Activated CD4-positive, alpha-beta memory T cell treated with anti-CD3 and anti-CD28 coated beads, Interleukin-2, amount 10 ng/mL, durations not matched to agents 7 days and 5 days (primary cell): Measurements from ENCODE around the gene GGACT. TPM values are rescaled to one million over a fixed set of nuclear protein-coding genes. Genes with fewer than 3 reads are reported as not detected.
"Not testable (repeated sequence)": the region's sequence is repeated elsewhere in the genome, so short reads cannot be mapped to it uniquely, and the experiment has no call there.

Source experiments
- CTCF ChIA-PET: fragments of 350-600 bp; sonication (Branson Sonifier 250); formaldehyde crosslinking; loops from one replicate; lab custom pipeline; 2021; ENCODE audit warnings: antibody characterized with exemption, inconsistent platforms; lab: Charles Lee
- POLR2A ChIA-PET: fragments of 350-600 bp; sonication (Branson Sonifier 250); formaldehyde crosslinking; loops from one replicate; lab custom pipeline; 2021; ENCODE audit warnings: antibody characterized with exemption; lab: Charles Lee
- DNase-seq: peaks from one replicate; pipeline ENCODE4 v3.0.0-alpha.2; 2020
- H3K27ac Mint-ChIP-seq: one replicate; pipeline ENCODE4 v1.8.0; 2021; ENCODE audit warnings: mild to moderate bottlenecking, mixed read lengths
- H3K27me3 Mint-ChIP-seq: one replicate; pipeline ENCODE4 v1.8.0; 2021; ENCODE audit warnings: mixed read lengths
- H3K36me3 Mint-ChIP-seq: one replicate; pipeline ENCODE4 v1.8.0; 2021; ENCODE audit warnings: low read depth, mixed read lengths
- H3K4me1 Mint-ChIP-seq: one replicate; pipeline ENCODE4 v1.8.0; 2021; ENCODE audit warnings: mixed read lengths
- H3K4me3 Mint-ChIP-seq: one replicate; pipeline ENCODE4 v1.8.0; 2021; ENCODE audit warnings: mild to moderate bottlenecking, mixed read lengths
- H3K9me3 Mint-ChIP-seq: one replicate; pipeline ENCODE4 v1.8.0; 2021; ENCODE audit warnings: mixed read lengths
- total RNA-seq, 2 experiments: library from RNA; stranded (reverse); gene quantifications; one replicate each; pipeline ENCODE4 v1.2.3, GENCODE V29; 2021

Gene GGACT
- 10 to 100 TPM in 1 of 2 experiments, 1 to 10 TPM in 1; 9.5 to 11.4 TPM for total RNA-seq

DNA sequence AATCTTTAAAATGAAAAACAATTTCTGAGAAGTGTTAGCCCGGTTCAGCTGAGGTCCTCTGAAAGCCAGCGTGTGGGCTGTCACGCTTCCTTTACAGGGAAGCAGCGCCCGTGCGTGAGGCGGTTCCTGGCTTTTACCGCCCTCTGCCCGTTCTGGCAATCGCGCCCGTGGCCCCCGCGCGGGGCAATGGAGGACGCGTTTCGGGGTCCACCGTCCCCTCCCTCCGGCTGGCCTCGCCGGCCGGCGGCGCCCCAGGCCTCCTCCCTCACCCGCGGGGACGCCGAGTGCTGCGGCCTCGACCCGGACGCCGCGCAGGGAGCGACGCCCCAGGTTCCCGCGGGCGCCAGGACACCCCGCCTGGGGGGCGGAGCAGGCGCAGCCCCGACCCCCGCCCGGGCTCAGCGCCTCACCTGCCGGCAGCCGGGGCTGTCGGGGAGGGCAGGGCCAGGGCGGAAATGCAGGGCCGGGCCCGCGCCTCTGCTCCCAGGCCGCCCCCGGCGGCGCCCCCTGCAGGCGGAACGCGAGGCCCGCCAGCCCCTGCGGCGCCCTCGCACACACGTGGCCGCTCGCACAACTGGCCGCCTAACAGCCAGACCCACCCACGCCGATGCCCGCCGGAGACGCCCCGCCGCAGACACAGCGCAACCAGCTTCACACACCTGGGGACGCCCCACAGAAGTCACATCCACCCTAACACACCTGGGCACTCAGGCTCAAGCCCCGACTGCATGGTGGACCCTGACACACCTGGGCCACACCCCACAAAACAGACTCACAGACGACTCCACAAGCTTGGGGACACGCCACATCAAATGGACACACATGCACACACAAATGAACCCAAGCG is at the start of gene GGACT:
TSS of gene GGACT (minus strand) at position 459 of the 847 bp plus-strand sequence. CDS start 56,198 bp downstream, outside the sequence.
- Mint-ChIP-seq H3K27ac (peak within 1 kb of the TSS; percentile 86), H3K4me1 (peaks cover 44% of the 10 kb centered on the region), H3K4me3 (peak within 1 kb of the TSS; percentile 71), H3K36me3 (peaks cover 9% of the 10 kb centered on the region), H3K9me3 (peaks cover 3% of the 10 kb centered on the region), H3K27me3 (no peaks in the 10 kb centered on the region)
- ChIA-PET POLR2A (interaction anchor here (0.7 to 2.5 kb wide), 12 partner anchors 9 to 930 kb away, joined by 3 to 27 read pairs (median 4); partner anchors contain the start of gene TMTC4), CTCF (interaction anchor here (0.6 to 5.8 kb wide), 14 partner anchors 8 to 931 kb away, joined by 3 to 49 read pairs (median 4); partner anchors contain the start of gene TMTC4)
- peak; percentile 85 for DNase-seq

- Mint-ChIP-seq H3K4me1 (no peaks in the 10 kb centered on the region), H3K27ac (no peak overlapping the region), H3K27me3 (no peaks in the 10 kb centered on the region), H3K4me3 (no peak overlapping the region), H3K9me3 (no peaks in the 10 kb centered on the region), H3K36me3 (peaks cover 49% of the 10 kb centered on the region)
- ChIA-PET POLR2A (no interaction called here), CTCF (no interaction called here)
- no peak for DNase-seq
Measured at GRCh38 chr13:100637796-100638195, 49.2 kb upstream of the GGACT start.

GRCh38 chr13:100637380-100637779 is 48.8 kb upstream of the GGACT start:
- Mint-ChIP-seq H3K36me3 (peaks cover 49% of the 10 kb centered on the region), H3K4me1 (no peaks in the 10 kb centered on the region), H3K4me3 (no peak overlapping the region), H3K9me3 (no peaks in the 10 kb centered on the region), H3K27me3 (no peaks in the 10 kb centered on the region), H3K27ac (no peak overlapping the region)
- POLR2A ChIA-PET, result no interaction called here
- DNase-seq, result no peak
- CTCF ChIA-PET, result no interaction called here

- CTCF ChIA-PET, result no interaction called here
Measured at GRCh38 chr13:100636441-100636840, 47.9 kb upstream of the GGACT start.

DNA sequence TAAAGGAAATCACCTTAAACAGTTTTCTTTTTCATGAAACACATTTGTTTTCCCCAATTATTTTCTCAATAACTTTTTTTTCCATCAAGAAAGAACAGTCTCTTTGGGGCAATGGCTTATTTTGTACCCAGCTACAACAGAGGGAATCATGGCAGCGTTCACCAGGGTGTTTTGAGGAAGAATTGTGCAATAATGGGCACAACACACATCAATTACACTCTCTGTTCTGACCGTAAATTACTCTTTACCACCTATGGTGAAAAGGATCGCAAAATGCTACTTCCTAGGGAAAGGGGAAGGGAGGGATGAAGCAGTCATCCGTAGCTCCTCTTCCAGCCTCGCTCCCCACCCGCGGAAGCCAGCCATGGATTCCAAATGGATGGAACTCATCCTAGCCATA is 47.4 kb upstream of the GGACT start:
- H3K4me1 Mint-ChIP-seq, result no peaks in the 10 kb centered on the region
- no peak overlapping the region for H3K27ac Mint-ChIP-seq
- ChIA-PET CTCF (no interaction called here), POLR2A (no interaction called here)
- H3K4me3 Mint-ChIP-seq, result no peak overlapping the region
- no peaks in the 10 kb centered on the region for H3K9me3 Mint-ChIP-seq
- no peaks in the 10 kb centered on the region for H3K27me3 Mint-ChIP-seq
- peaks cover 46% of the 10 kb centered on the region for H3K36me3 Mint-ChIP-seq
- no peak for DNase-seq

More at GRCh38 chr13:100636441-100636840, 47.9 kb upstream of the GGACT start:
- Mint-ChIP-seq H3K4me3 (no peak overlapping the region), H3K4me1 (no peaks in the 10 kb centered on the region), H3K9me3 (no peaks in the 10 kb centered on the region), H3K27me3 (no peaks in the 10 kb centered on the region), H3K36me3 (peaks cover 49% of the 10 kb centered on the region), H3K27ac (no peak overlapping the region)
- POLR2A ChIA-PET, result no interaction called here
- no peak for DNase-seq

GRCh38 chr13:100634696-100635095 is 46.1 kb upstream of the GGACT start:
- H3K4me3 Mint-ChIP-seq, result no peak overlapping the region
- H3K4me1 Mint-ChIP-seq, result no peaks in the 10 kb centered on the region
- ChIA-PET CTCF (no interaction called here), POLR2A (no interaction called here)
- no peaks in the 10 kb centered on the region for H3K27me3 Mint-ChIP-seq
- DNase-seq, result no peak
- peaks cover 51% of the 10 kb centered on the region for H3K36me3 Mint-ChIP-seq
- H3K27ac Mint-ChIP-seq, result no peak overlapping the region
- no peaks in the 10 kb centered on the region for H3K9me3 Mint-ChIP-seq

GRCh38 chr13:100633461-100633860 is 44.9 kb upstream of the GGACT start:
- Mint-ChIP-seq H3K4me1 (no peaks in the 10 kb centered on the region), H3K9me3 (no peaks in the 10 kb centered on the region), H3K27me3 (no peaks in the 10 kb centered on the region), H3K27ac (no peak overlapping the region), H3K36me3 (peaks cover 64% of the 10 kb centered on the region), H3K4me3 (no peak overlapping the region)
- ChIA-PET CTCF (interaction anchor here (1.1 kb wide), 1 partner anchor 60 kb away, joined by 4 read pairs; no protein-coding TSS in a partner anchor), POLR2A (no interaction called here)
- DNase-seq, result no peak

GRCh38 chr13:100630555-100630954 is 42.0 kb upstream of the GGACT start:
- ChIA-PET POLR2A (no interaction called here), CTCF (interaction anchor here (1.7 kb wide), 1 partner anchor 57 kb away, joined by 7 read pairs; no protein-coding TSS in a partner anchor)
- Mint-ChIP-seq H3K9me3 (no peaks in the 10 kb centered on the region), H3K27me3 (no peaks in the 10 kb centered on the region), H3K27ac (no peak overlapping the region), H3K4me3 (no peak overlapping the region), H3K4me1 (no peaks in the 10 kb centered on the region), H3K36me3 (peaks cover 58% of the 10 kb centered on the region)
- DNase-seq, result no peak

DNA sequence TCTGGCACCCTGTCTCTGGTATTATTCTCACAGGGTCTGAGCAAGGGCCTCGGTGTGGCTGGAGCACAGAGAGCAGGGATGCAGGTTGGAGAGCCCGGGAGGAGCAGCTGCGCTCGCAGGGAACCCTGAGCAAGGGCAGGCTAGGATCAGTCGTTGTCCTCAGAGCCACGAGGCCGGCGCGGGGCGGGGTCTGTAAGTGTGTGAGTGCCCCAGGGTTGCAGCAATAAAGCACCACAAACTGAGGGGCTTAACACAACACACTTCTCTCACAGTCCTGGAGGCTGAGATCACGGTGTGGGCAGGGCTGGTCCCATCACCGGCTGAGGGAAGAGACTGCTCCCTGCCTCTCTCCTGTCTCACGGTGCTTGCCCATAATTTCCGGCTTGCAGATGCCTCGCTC is 38.5 kb upstream of the GGACT start:
- Mint-ChIP-seq H3K27me3 (no peaks in the 10 kb centered on the region), H3K9me3 (no peaks in the 10 kb centered on the region), H3K4me3 (no peak overlapping the region), H3K36me3 (peaks cover 63% of the 10 kb centered on the region), H3K27ac (no peak overlapping the region), H3K4me1 (no peaks in the 10 kb centered on the region)
- POLR2A ChIA-PET, result no interaction called here
- no peak for DNase-seq
- CTCF ChIA-PET, result interaction anchor here (0.7 kb wide), 1 partner anchor 74 kb away, joined by 4 read pairs; no protein-coding TSS in a partner anchor

GRCh38 chr13:100625447-100625846 is 36.9 kb upstream of the GGACT start:
- H3K4me3 Mint-ChIP-seq, result no peak overlapping the region
- no peaks in the 10 kb centered on the region for H3K27me3 Mint-ChIP-seq
- H3K27ac Mint-ChIP-seq, result no peak overlapping the region
- peaks cover 4% of the 10 kb centered on the region for H3K4me1 Mint-ChIP-seq
- peaks cover 71% of the 10 kb centered on the region for H3K36me3 Mint-ChIP-seq
- DNase-seq, result no peak
- ChIA-PET CTCF (interaction anchor here (0.6 kb wide), 2 partner anchors 18 to 33 kb away, joined by 3 read pairs; no protein-coding TSS in a partner anchor), POLR2A (interaction anchor here (1.1 kb wide), 1 partner anchor 49 kb away, joined by 4 read pairs; the partner anchor contains the start of gene TMTC4)
- no peaks in the 10 kb centered on the region for H3K9me3 Mint-ChIP-seq

GRCh38 chr13:100620792-100621191 is 32.2 kb upstream of the GGACT start:
- Mint-ChIP-seq H3K27ac (no peak overlapping the region), H3K4me3 (no peak overlapping the region), H3K4me1 (peaks cover 17% of the 10 kb centered on the region), H3K27me3 (no peaks in the 10 kb centered on the region), H3K9me3 (peaks cover 2% of the 10 kb centered on the region), H3K36me3 (peaks cover 49% of the 10 kb centered on the region)
- ChIA-PET POLR2A (no interaction called here), CTCF (no interaction called here)
- DNase-seq, result no peak

- Mint-ChIP-seq H3K27ac (no peak overlapping the region), H3K4me3 (no peak overlapping the region), H3K4me1 (peaks cover 17% of the 10 kb centered on the region)
Measured at GRCh38 chr13:100619940-100620339, 31.4 kb upstream of the GGACT start.

GRCh38 chr13:100618897-100619296 is 30.3 kb upstream of the GGACT start:
- not testable (repeated sequence) for H3K9me3 Mint-ChIP-seq, H3K27me3 Mint-ChIP-seq
- H3K4me1 Mint-ChIP-seq, result peaks cover 17% of the 10 kb centered on the region

More at GRCh38 chr13:100619940-100620339, 31.4 kb upstream of the GGACT start:
- no peak for DNase-seq
- Mint-ChIP-seq H3K9me3 (peaks cover 2% of the 10 kb centered on the region), H3K27me3 (no peaks in the 10 kb centered on the region), H3K36me3 (peaks cover 49% of the 10 kb centered on the region)
- ChIA-PET CTCF (no interaction called here), POLR2A (no interaction called here)

More at GRCh38 chr13:100618897-100619296, 30.3 kb upstream of the GGACT start:
- peaks cover 41% of the 10 kb centered on the region for H3K36me3 Mint-ChIP-seq
- DNase-seq, H3K27ac Mint-ChIP-seq, POLR2A ChIA-PET, CTCF ChIA-PET, H3K4me3 Mint-ChIP-seq: not testable (repeated sequence)
